GM18507 (cell line): Measurements from ENCODE around the gene MYH6.

ENCODE experiments used
- DNase-seq: peaks from one replicate; pipeline ENCODE4 v3.0.0; 2011; ENCODE audit warnings: low read depth; ENCODE audit not compliant: insufficient read length; ENCODE audit errors: extremely low spot score
- FAIRE-seq: peaks from 2 replicates; lab custom pipeline; 2011; peaks lifted over from hg19 to GRCh38; lab: Jason Lieb, UNC

The MYH6 gene

DNA sequence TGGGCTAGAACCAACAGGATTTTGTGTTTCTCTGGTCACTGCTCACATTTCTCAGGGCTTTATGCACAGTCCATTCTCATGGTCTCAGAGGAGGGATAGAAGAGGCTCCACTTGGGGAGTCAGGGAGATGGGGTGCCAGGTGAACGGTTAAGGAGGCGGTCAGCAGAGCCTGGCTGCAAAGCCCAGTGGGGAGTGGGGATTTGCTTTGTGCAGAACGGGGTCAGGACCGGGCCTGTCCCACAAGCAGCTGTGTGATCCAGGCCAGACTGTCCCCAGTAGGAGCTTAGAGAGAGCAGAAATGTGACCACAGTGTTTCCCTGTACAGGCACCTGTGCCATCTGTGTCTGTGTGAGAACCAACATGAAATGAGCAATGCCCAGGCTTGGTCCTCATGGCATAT, 27.1 kb downstream of the MYH6 start:
- DNase-seq = no peak
- no peak for FAIRE-seq

DNA sequence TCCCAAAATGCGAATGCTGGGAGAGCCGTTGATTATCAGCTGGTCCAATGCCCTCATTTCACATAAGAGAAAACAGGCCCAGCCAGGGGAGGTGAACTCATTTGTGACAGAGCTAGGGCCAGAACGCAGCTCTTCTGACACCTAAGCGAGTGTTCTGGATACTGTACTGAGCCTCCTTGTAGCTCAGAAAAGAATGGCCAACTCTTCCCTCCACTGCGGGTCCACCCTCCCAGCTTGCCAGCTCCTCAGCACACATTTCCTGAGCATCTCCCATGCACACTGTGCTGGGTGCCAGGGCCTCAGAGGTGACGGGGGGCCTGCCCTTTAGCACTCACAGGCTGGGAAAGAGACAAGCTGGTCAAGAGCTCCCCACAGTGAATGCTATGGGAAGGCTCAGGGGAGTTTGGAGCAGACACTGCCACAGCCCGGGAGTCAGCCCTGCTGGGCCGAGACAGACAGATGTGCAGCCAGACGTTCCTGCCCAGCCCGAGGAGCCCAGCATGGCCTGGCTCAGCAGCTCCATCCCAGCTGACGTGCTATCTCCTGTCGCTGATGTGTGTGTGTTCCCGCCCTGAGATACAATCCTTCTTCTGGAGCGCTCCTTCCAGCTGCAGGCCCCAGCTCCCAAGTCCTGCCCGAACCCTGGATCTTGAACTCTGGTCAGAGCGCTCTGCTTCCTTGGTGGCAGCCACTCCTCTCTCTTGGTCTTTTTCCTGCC, 27.7 kb downstream of the MYH6 start:
- FAIRE-seq (no peak), DNase-seq (no peak)

DNA sequence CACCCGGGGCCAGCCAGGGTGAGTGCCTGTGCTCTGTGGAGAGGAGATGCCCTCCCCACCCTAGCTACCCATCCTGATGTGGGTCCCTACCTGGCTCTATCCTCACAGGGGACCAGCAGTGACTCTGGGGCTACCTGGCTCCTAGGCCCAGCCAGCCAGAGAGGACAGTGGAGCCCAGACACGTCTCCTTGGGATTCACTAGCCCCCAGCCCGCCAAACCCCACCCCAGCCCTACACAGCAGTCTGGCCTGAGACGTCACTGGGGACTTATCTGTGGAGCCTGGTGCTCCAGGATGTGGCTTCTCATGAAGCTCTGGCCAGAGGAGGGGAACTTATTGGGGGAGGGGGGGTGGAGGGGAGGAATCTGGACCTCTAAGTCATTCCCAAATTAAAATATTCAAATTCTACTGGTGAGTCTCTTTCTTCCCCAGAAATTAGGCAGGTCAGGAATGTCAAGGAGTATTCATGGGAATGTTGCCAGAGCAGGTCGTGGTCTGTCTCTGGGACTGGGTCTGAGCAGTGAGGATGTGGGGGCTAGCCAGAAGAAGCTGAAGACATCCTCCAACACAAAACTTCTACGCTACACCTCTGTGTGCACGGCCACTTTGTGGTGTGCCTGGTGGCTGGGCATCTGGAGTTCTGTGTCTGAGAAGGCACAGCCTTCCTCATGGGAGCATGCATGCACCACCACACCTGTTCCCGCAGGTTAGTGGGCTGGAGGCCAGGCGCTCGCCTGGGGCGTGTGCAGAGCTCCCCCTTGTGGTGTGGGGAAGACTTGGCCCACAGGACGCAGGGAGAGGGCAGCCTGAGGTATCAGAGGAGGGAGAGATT, 28.5 kb downstream of the MYH6 start:
- peak; percentile 62 for DNase-seq
- FAIRE-seq = peak; percentile 73

DNA sequence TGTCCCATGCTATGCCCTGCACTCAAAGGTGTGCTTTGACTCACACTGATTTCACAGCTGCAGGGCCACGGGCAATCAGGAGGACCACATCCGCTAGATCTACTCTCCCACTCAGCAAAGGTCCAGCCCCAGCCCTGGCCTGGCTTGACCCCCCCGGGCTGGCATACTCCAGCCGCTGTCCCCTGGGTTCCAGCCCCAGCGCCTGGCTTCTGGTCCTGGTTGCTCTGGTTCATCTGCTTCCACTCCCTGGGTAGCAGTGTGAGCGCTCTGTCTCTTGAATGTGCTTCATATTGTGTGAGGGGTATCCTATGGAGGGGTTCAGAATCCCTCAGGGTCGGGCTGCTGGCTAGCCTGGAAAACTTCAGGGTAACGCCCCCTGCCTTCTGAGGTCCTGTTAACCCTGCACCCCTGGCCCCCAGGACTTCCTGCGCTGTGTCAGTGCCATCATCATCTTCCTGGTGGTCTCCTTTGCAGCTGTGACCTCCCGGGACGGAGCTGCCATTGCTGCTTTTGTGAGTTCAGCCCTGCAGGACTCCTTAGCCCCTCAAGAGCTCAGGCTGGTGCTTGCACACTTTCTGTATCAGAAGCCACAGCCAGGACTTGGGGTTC, 29.4 kb downstream of the MYH6 start:
- DNase-seq (no peak), FAIRE-seq (no peak)

DNA sequence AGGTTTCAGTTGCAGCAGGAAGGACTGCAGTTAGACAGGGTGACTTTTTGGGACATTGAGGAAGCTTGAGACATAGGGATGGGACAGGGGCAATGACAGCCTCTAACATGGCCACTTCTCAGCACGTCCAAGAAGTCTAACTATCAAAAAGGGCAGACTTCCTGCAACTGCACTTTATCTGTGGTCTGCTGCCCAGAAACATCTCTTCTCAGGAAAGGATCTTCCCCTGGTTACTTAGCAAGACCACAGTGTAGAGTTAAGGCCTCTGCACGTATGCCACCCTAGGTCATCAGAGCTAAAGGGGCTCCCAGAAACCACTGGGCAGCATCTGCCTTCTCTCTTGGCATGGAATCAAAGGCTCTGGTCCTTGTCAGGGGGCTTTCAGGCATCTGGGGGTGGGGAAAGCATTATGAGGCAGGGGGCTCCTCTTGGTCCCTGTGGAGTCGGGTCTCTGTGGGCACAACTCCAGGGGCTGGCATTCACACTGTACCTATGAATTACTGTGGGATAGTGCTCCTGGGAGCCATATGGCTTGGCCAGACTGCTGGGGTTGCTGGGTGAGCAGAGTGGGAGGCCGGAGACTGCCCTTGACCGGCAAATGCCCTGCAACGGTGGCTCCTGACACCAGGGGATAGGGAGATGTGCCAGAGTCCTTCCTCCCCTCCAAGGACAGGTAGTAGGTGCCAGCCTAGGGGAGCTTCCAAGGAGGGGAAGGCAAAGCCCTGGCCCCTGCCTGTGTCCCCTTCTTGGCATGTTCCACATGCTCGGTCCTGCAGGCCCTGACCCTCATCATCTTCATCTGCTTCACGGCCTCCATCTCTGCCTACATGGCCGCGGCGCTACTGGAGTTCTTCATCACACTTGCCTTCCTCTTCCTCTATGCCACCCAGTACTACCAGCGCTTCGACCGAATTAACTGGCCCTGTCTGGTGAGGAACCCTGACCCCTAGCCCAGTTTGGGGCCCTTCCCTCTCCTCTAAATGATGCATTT, 30.2 kb downstream of the MYH6 start:
- FAIRE-seq (no peak), DNase-seq (no peak)

DNA sequence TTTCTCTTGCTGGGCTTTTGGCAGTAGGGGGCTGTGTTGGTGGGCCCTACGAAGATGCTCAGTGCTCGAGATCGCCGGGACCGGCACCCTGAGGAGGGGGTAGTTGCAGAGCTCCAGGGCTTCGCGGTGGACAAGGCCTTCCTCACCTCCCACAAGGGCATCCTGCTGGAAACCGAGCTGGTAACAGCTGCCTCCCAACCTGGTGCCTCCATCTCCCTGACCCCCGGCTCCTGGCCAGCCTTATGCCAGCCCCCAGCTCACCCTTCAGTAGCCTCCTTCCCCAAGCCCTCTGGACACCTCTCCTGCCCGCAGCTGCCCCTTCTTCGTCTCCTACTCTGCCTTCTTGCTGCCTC, 30.9 kb downstream of the MYH6 start:
- DNase-seq (no peak), FAIRE-seq (no peak)

DNA sequence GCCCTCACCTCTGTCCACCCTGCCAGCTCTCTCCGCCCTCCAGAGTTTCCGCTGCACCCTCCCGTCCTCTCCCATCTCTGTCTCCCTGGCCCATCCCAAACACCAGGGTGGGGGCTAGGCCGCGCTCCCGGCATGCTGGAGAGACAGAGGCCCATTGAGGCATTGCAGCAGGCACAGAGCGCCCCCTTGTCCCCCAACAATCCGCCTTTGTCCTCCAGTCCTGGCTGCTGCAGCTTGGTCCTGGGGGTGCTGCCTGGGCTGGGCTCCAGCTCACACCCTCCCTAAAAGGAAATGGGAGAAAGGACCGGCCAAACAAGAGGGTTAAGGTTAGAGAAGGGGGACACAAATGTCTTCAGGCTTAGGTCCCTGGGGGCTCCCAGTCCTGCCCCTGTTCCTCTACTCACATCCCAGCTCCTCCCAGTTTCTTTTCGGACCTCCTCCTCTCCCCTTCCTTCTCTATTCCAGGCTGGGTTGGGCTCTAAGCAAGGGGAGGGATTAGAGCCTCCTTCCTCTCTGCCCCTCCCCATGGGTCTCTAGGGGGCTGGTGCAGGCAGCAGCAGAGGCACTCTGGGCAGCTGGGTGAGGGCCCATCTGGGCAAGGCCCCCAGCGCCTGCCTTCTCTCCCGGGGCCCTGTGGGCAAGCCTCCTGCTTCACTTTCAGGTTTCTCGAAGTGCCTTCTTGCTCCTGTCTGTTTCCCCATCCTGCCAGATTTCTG, 31.4 kb downstream of the MYH6 start, which contains the start of gene CMTM5:
Gene CMTM5, plus strand, starts transcription at position 565 of the 716 bp plus-strand sequence. CDS start 206 bp downstream, outside the sequence.
- DNase-seq (no peak), FAIRE-seq (no peak)

DNA sequence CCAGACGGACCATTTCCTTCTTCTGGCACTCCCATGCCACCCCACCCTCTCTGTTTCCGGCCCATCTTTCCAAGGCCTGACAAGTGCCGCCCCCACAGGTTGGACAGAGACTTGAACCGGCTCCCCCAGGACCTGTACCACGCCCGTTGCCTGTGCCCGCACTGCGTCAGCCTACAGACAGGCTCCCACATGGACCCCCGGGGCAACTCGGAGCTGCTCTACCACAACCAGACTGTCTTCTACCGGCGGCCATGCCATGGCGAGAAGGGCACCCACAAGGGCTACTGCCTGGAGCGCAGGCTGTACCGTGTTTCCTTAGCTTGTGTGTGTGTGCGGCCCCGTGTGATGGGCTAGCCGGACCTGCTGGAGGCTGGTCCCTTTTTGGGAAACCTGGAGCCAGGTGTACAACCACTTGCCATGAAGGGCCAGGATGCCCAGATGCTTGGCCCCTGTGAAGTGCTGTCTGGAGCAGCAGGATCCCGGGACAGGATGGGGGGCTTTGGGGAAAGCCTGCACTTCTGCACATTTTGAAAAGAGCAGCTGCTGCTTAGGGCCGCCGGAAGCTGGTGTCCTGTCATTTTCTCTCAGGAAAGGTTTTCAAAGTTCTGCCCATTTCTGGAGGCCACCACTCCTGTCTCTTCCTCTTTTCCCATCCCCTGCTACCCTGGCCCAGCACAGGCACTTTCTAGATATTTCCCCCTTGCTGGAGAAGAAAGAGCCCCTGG, 32.4 kb downstream of the MYH6 start:
- FAIRE-seq = no peak
- no peak for DNase-seq

DNA sequence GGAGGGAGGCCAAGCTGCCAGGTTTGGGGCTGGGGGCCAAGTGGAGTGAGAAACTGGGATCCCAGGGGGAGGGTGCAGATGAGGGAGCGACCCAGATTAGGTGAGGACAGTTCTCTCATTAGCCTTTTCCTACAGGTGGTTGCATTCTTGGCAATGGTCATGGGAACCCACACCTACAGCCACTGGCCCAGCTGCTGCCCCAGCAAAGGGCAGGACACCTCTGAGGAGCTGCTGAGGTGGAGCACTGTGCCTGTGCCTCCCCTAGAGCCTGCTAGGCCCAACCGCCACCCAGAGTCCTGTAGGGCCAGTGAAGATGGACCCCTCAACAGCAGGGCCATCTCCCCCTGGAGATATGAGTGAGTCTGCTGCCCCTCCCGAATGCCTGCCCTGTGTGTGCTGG, 35.0 kb downstream of the MYH6 start:
- FAIRE-seq (no peak), DNase-seq (no peak)

DNA sequence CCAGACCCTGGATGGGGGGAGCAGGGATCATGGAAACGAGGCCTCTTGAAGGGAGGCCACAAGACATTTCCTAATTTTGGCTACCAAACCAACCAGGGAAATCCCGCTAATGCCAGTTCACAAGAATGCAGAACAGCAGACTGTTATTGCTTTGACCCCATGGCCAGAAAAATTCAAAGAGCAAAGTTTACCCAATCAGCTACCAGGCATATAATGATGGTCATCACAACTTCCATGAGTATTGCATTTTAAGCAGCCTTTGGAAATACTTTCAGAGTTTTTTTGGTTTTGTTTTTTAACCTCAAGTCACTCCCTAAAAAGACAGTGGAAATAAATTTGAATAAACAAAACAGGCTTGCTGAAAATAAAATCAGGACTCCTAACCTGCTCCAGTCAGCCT, 35.6 kb downstream of the MYH6 start, which contains the start of gene IL25:
Gene IL25, plus strand, starts transcription at position 301 of the 400 bp plus-strand sequence.
- FAIRE-seq (no peak), DNase-seq (no peak)

DNA sequence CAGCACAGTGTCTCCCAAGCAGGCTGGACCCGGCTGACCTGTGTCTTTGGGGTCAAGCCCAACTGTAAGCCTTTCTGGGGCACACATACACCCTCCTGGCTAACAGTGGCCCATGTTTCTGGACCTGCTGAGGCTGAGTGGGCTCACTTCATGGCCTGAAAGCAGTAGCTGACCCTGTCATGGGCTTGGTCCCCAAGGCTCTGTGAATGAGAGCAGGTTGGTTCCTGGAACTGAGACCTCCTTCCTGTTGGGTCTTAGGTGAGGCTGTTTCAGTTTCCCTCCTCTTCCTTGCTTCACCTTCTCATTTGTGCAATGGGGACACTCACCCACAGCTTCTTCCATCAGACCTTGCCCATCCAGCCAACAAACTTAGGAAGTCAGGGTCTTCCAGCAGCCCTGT, 36.2 kb downstream of the MYH6 start:
- DNase-seq (no peak), FAIRE-seq (no peak)

DNA sequence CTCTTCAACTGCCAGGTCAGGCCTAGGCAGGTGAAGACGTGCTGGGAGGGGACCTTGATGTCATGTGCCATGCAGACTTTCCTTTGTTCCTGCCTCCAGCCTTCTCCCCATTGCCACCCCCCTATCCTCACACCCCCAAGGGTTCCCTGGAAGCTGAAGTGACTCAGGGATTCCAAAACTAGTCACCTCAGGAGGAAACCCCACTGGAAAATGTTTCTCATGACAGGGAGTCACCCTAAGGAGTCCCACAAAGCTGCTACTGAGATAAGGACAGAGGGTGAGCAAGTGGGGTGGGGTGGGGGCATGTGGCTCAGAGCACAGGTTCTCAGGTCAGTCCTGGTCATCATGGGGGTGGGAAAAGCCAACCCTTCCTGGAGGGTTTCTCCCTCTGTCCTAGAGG, 37.9 kb downstream of the MYH6 start:
- DNase-seq (no peak), FAIRE-seq (no peak)

DNA sequence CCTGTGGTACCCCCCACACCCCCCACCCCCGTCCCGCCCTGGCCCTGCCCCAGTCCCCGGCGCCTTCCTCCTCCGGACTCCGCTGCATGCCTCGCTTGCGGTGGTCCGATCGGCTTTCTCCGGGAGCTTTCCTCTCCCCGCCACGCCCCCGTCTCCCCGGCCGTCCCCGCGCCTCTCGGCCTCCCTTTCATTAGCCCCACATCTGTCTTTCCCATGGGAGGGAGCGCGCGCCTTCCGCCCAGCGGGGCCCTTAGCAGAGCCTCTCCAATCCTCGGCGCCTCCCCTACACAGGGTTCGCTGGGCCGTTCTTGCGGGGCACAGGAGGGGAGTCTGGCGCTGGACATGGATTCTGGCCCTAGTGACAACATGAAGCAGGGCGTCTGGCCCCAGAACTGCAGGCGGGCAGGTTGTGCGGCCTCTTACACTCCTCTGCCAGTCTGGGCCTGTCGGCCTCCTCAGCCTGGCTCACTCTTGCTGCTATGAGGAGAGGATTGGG, 41.6 kb downstream of the MYH6 start:
- DNase-seq = no peak
- FAIRE-seq = no peak

DNA sequence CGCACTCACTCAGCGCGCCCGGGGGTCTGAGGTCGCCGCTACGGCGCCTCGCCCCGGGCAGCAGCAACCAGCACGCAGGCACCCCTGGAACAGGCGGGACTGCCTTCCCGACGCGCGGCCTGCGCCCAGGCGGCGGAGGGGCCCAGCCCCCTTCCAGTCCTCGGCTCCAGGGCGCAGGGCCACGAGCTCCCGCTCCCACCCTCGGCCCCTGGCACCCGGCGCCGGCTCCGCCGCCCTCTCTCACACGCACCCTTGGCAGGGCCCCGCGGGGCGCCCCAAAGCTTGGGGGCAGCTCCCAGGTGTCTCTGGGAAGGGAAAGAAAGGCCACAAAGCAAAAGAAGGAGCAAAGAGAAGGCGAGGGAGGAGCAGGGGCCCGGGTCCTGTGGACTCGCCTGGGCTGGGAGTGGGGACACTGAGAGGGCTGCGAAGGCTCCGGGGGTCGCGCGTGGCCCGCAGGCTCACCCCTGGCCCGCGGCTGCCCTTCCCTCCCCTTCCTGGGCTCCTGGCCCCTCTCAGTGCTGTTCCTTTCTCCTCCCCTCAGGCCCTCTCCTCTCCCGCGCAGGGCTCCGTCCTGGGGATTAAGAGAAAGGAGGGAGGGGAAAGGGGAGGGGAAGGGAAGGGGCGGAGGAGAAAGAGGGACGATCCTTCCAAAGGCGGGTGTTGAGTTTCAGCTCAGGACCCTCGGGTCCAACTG, 42.2 kb downstream of the MYH6 start:
- no peak for DNase-seq
- FAIRE-seq = no peak

DNA sequence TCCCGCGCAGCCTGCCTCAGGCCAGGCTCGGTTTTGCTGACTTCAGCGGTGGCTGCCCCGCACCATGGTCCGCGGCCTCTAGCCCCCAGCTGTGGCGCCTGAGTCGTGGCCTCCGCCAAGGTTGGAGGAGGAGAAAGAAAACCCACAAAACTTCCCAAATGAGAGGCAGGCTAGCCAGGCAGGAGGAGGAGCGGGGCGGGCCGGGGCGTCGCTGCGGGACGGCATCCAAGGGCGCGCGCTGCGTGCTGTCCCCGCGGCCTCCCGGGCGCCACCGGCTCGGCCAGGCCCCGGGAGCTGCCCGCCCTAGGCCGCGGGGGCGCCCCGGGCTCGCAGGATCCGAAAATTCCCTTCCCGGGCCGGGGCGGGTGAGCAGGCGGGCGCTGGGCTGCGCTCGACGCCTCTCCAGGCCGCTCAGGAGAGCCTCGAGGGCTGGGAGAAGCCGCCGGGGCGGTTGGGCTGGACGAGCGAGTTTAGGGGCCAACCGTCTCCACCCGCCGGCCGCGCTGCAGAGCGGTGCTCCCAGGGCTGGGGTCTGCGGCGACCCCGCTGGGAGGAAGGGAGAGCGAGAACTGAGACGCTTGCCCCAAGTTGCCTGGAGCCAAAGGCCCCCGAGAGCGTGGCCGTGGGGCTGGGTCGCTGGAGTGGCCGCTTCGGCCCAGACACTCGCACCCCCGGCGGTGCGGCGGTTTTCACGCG, 42.9 kb downstream of the MYH6 start, which contains the start of gene EFS:
Gene EFS, minus strand, starts transcription at position 137 of the 696 bp plus-strand sequence. CDS start 147 bp downstream, outside the sequence.
- no peak for DNase-seq
- FAIRE-seq = no peak

DNA sequence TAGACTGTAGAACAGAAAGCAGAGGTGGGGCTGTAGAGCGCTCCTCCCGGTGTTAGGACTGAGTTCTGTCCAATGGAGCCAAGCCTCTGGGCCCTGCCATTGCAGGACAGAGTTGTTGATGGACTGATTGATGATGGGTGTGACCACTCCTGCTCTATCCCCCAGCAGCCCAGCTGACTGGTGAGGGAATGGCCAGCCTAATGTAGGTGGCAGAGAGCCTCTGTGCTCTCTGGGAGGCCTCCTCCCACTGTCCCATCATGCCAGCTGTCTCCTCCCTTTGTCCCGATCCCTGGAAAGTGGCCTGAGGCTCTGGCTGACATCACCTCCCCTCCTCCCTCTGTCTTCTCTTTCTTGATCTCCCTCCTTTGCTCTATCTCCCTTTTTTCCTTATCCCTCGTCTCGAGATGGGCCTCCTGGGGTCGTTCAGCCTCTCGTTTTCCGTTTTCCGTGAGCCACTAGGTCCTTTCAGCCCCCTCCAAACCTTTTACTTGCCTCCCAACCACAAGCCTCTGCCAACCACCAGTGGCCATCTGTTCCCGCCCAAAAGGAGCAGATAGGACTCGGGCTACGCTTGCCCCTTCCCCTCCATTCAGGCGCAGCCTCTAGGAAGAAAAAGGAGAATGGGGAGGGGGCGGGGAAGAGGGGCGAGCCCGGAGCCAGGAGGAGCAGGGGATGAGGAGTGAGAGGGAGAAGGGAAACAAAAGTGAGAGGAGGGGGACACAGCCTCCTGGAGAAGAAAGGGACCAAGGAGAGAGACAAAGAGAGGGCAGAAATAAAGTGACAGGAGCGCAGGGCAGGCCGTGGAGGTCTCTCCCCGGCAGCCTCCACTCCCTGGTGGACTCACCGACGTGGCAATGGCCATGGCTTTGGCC, 43.7 kb downstream of the MYH6 start:
- no peak for FAIRE-seq
- no peak for DNase-seq
